ENCODE results near the gene IL31.
A peak's percentile ranks its signal among the peaks of the same experiment; 100 is the strongest.

Gene IL31

GRCh38 chr12:122123761-122124145, 50.3 kb downstream of the IL31 start:
- TF ChIP-seq CTCF (IDR thresholded peaks at IDR 0.05; ENCODE audit: borderline replicate concordance, extremely low read depth, low read length, poor library complexity, severe bottlenecking) = no peak
- no peak for TF ChIP-seq EZH2 (IDR thresholded peaks at IDR 0.05; ENCODE audit: borderline replicate concordance, low read depth, low read length, severe bottlenecking)
- Histone ChIP-seq H3K27ac (ENCODE audit: low read length) (peak overlapping the region; percentile 24), H3K4me1 (ENCODE audit: insufficient read depth, low read length) (peaks cover 10% of the 10 kb centered on the region), H3K4me3 (ENCODE audit: low read depth in 1 of 2, low read length in 2 of 2) (no peak overlapping the region), H3K79me2 (ENCODE audit: insufficient read depth, low read length) (peaks cover 37% of the 10 kb centered on the region), H2AFZ (ENCODE audit: low read depth, low read length) (no peak overlapping the region), H3K27me3 (ENCODE audit: insufficient read depth, low read length, poor library complexity) (no peaks in the 10 kb centered on the region), H3K9me3 (ENCODE audit: insufficient read depth, low read length, severe bottlenecking) (no peaks in the 10 kb centered on the region), H4K20me1 (ENCODE audit: insufficient read depth, low read length) (peaks cover 41% of the 10 kb centered on the region), H3K36me3 (ENCODE audit: insufficient read depth, low read length) (peaks cover 18% of the 10 kb centered on the region), H3K9ac (ENCODE audit: low read depth, low read length) (no peak overlapping the region), H3K4me2 (ENCODE audit: insufficient read depth, low read length) (no peak overlapping the region)
- ATAC-seq (ENCODE audit: insufficient read depth, low read depth) = no peak
- DNase-seq = no peak

- peaks cover 37% of the 10 kb centered on the region for H3K79me2 ChIP-seq (ENCODE audit: insufficient read depth, low read length)
- peak; percentile 86 for TF ChIP-seq CTCF (IDR thresholded peaks at IDR 0.05; ENCODE audit: borderline replicate concordance, extremely low read depth, low read length, poor library complexity, severe bottlenecking)
- no peak for TF ChIP-seq EZH2 (IDR thresholded peaks at IDR 0.05; ENCODE audit: borderline replicate concordance, low read depth, low read length, severe bottlenecking)
Measured at GRCh38 chr12:122123051-122123760, 50.8 kb downstream of the IL31 start.

More at GRCh38 chr12:122123051-122123760, 50.8 kb downstream of the IL31 start:
- H3K4me2 ChIP-seq (ENCODE audit: insufficient read depth, low read length) = peak overlapping the region; percentile 49
- H3K9me3 ChIP-seq (ENCODE audit: insufficient read depth, low read length, severe bottlenecking) = no peaks in the 10 kb centered on the region
- 0 out of 4 replicates have a peak overlapping the region, but pooled peaks of 1 of the 2 experiments have one; percentile 9 for H3K4me3 ChIP-seq (ENCODE audit: low read depth in 1 of 2, low read length in 2 of 2)
- H3K9ac ChIP-seq (ENCODE audit: low read depth, low read length) = no peak overlapping the region
- H3K27ac ChIP-seq (ENCODE audit: low read length) = peak overlapping the region; percentile 57
- peaks cover 13% of the 10 kb centered on the region for H3K36me3 ChIP-seq (ENCODE audit: insufficient read depth, low read length)
- peaks cover 10% of the 10 kb centered on the region for H3K4me1 ChIP-seq (ENCODE audit: insufficient read depth, low read length)
- no peaks in the 10 kb centered on the region for H3K27me3 ChIP-seq (ENCODE audit: insufficient read depth, low read length, poor library complexity)
- ATAC-seq (ENCODE audit: insufficient read depth, low read depth) (peak; percentile 84), DNase-seq (peak; percentile 79)
- H2AFZ ChIP-seq (ENCODE audit: low read depth, low read length) = 0 out of 2 replicates have a peak overlapping the region, but pooled peaks have one; percentile 24
- H4K20me1 ChIP-seq (ENCODE audit: insufficient read depth, low read length) = peaks cover 41% of the 10 kb centered on the region
